Astrocyte (in vitro differentiated cells and primary cell): ENCODE results near the gene MAGIX.

ENCODE experiments used
- EZH2 ChIP-seq: IDR thresholded peaks from 2 replicates; pipeline ENCODE4 v1.6.1; 2012; ENCODE audit warnings: mild to moderate bottlenecking, low read length, inconsistent platforms; ENCODE audit not compliant: insufficient read depth
- TF ChIP-seq, protein P1 (sequence below): IDR thresholded peaks from 2 replicates; pipeline ENCODE4 v1.5.1; 2011; ENCODE audit warnings: low read depth, mild to moderate bottlenecking, inconsistent platforms, low read length, moderate library complexity; ENCODE audit not compliant: insufficient read depth

DNA sequence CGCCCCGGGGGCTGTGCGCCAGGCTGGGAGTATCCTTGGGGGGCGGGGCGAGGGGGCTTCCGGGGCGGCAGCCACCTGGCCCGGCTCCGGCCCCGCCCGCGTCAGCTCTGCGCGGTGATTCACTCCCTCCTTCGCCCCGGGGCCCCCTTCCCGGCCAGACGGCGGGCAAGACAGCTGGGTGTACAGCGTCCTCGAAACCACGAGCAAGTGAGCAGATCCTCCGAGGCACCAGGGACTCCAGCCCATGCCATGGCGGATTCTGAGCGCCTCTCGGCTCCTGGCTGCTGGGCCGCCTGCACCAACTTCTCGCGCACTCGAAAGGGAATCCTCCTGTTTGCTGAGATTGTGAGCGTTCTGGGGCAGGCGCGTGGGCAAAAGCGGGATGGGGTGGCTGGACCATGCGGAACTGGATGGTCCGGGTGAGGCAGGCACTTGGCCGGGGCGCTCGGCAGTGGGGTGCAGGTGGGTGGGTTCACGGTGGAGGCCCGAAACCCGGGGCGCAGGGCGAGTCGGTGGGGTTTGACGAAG lies 9.3 kb downstream of the MAGIX start, which contains the start of gene PLP2:
- TF ChIP-seq, protein P1, sequence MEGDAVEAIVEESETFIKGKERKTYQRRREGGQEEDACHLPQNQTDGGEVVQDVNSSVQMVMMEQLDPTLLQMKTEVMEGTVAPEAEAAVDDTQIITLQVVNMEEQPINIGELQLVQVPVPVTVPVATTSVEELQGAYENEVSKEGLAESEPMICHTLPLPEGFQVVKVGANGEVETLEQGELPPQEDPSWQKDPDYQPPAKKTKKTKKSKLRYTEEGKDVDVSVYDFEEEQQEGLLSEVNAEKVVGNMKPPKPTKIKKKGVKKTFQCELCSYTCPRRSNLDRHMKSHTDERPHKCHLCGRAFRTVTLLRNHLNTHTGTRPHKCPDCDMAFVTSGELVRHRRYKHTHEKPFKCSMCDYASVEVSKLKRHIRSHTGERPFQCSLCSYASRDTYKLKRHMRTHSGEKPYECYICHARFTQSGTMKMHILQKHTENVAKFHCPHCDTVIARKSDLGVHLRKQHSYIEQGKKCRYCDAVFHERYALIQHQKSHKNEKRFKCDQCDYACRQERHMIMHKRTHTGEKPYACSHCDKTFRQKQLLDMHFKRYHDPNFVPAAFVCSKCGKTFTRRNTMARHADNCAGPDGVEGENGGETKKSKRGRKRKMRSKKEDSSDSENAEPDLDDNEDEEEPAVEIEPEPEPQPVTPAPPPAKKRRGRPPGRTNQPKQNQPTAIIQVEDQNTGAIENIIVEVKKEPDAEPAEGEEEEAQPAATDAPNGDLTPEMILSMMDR, result no peak
- no peak for TF ChIP-seq EZH2
